ENCODE data around the gene PAQR6. TPM values are rescaled to one million over a fixed set of nuclear protein-coding genes. Genes with fewer than 3 reads are reported as not detected.

Gene PAQR6
- total RNA-seq, 6 experiments from 2014 or later = 0.45 to 0.65 (median 0.52) TPM

DNA sequence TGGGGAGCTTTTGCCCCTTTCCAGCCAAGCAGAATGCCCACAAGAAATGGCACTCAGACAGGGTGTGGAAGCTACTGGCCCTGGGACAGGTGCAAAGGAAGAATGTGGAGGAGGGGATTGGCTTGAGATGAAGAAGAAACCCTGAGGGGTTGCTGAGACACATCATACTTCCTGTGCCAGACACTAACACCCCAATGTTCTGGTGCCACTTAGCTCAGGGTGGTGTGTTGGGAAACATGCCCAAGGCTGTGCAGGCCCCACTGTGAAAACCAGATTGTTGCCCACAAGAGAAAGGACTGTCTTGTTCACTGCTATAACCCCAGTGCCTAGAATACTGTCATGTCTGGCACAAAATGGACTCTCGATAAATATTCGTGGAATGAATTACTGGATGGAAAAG lies 9.9 kb upstream of the PAQR6 start:
- peaks cover 4% of the 10 kb centered on the region for H3K27me3 Mint-ChIP-seq (ENCODE audit: insufficient read depth)
- no peak overlapping the region for H3K27ac Mint-ChIP-seq
- peaks cover 21% of the 10 kb centered on the region for H3K4me1 Mint-ChIP-seq (ENCODE audit: low read depth)
- no peak overlapping the region for H3K4me3 Mint-ChIP-seq
- peaks cover 60% of the 10 kb centered on the region for H3K36me3 Mint-ChIP-seq (ENCODE audit: low read depth)
- TF ChIP-seq, protein P1, sequence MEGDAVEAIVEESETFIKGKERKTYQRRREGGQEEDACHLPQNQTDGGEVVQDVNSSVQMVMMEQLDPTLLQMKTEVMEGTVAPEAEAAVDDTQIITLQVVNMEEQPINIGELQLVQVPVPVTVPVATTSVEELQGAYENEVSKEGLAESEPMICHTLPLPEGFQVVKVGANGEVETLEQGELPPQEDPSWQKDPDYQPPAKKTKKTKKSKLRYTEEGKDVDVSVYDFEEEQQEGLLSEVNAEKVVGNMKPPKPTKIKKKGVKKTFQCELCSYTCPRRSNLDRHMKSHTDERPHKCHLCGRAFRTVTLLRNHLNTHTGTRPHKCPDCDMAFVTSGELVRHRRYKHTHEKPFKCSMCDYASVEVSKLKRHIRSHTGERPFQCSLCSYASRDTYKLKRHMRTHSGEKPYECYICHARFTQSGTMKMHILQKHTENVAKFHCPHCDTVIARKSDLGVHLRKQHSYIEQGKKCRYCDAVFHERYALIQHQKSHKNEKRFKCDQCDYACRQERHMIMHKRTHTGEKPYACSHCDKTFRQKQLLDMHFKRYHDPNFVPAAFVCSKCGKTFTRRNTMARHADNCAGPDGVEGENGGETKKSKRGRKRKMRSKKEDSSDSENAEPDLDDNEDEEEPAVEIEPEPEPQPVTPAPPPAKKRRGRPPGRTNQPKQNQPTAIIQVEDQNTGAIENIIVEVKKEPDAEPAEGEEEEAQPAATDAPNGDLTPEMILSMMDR (IDR thresholded peaks at IDR 0.05) = no peak
- H3K9me3 Mint-ChIP-seq = no peaks in the 10 kb centered on the region
- DNase-seq = no peak

- Mint-ChIP-seq H3K4me1 (ENCODE audit: low read depth) (peaks cover 6% of the 10 kb centered on the region; the same call in 1 of the 2 replicates), H3K27me3 (ENCODE audit: insufficient read depth) (peaks cover 2% of the 10 kb centered on the region), H3K9me3 (no peaks in the 10 kb centered on the region), H3K36me3 (ENCODE audit: low read depth) (peaks cover 42% of the 10 kb centered on the region), H3K4me3 (no peak overlapping the region), H3K27ac (no peak overlapping the region)
- no peak for DNase-seq
- TF ChIP-seq, protein P1 (IDR thresholded peaks at IDR 0.05) = no peak
Observed at GRCh38 chr1:156253634-156254033, 5.8 kb upstream of the PAQR6 start.

- H3K36me3 Mint-ChIP-seq (ENCODE audit: low read depth) = peaks cover 24% of the 10 kb centered on the region
Observed at GRCh38 chr1:156251527-156251926, 3.7 kb upstream of the PAQR6 start.

GRCh38 chr1:156249593-156249992 lies 1.7 kb upstream of the PAQR6 start:
- no peaks in the 10 kb centered on the region; the same call in 1 of the 2 replicates for H3K4me1 Mint-ChIP-seq (ENCODE audit: low read depth)
- H3K27ac Mint-ChIP-seq = no peak overlapping the region
- H3K36me3 Mint-ChIP-seq (ENCODE audit: low read depth) = peaks cover 18% of the 10 kb centered on the region
- TF ChIP-seq, protein P1 (IDR thresholded peaks at IDR 0.05) = no peak
- no peak overlapping the region for H3K4me3 Mint-ChIP-seq
- H3K9me3 Mint-ChIP-seq = no peaks in the 10 kb centered on the region
- H3K27me3 Mint-ChIP-seq (ENCODE audit: insufficient read depth) = peaks cover 9% of the 10 kb centered on the region
- no peak for DNase-seq

More at GRCh38 chr1:156251527-156251926, 3.7 kb upstream of the PAQR6 start:
- Mint-ChIP-seq H3K9me3 (no peaks in the 10 kb centered on the region), H3K4me1 (ENCODE audit: low read depth) (no peaks in the 10 kb centered on the region; the same call in 1 of the 2 replicates), H3K4me3 (no peak overlapping the region), H3K27me3 (ENCODE audit: insufficient read depth) (peaks cover 2% of the 10 kb centered on the region), H3K27ac (no peak overlapping the region)
- DNase-seq = no peak
- TF ChIP-seq, protein P1 (IDR thresholded peaks at IDR 0.05) = no peak

DNA sequence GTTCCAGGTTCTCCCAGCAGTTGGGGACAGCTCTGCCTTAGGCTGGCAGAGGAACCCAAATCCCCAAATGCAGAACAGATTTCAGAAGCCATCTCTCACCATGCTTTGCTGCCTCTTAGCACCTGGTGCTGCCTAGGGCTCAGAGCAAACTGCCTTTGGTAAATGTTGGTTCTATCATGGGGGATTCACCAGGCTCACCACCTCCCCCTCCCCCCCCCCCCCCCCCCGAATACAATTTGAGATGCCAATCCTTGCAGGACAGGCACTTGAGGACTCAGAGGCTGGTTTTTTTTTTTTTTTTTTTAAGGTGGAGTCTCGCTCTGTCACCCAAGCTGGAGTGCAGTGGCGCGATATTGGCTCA lies 447 bp upstream of the PAQR6 start:
- Mint-ChIP-seq H3K4me1 (ENCODE audit: low read depth) (no peaks in the 10 kb centered on the region; the same call in 1 of the 2 replicates), H3K27me3 (ENCODE audit: insufficient read depth) (peaks cover 9% of the 10 kb centered on the region), H3K4me3 (no peak overlapping the region), H3K27ac (no peak overlapping the region), H3K36me3 (ENCODE audit: low read depth) (peaks cover 8% of the 10 kb centered on the region), H3K9me3 (no peaks in the 10 kb centered on the region)
- TF ChIP-seq, protein P1 (IDR thresholded peaks at IDR 0.05) = no peak
- no peak for DNase-seq
